ENCODE measurements around the gene ARID2. TPM values are rescaled to one million over a fixed set of nuclear protein-coding genes. Genes with fewer than 3 reads are reported as not detected.

The ARID2 gene
- total RNA-seq, 4 donors from 2014 or later: 10.5 to 25.0 (median 11.7) TPM

DNA sequence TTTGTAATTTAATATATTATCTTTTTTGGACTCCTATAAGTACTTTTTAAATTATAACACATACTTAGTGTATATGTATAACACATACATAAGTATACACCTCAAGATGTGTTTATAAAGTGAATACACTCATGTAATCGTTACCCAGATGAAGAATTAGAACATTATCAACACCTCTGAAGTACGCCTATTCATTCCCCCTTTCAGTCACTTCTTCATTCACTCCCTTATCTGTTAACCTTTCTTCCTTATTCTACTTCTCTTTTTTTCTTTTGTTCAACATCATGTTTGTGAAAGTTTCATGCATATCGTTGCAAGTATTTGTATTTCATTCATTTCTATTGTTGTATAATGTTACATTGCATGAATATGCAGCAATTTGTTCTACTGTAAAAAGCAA lies 98.5 kb downstream of the ARID2 start:
- DNase-seq (no peak), ATAC-seq (no peak)
- no peak overlapping the region for H3K4me3 ChIP-seq
- H3K9me3 ChIP-seq: no peaks in the 10 kb centered on the region
- intact Hi-C loops (cut with DNase I; ENCODE audit: low total_unique reads): no loop called here
- no peaks in the 10 kb centered on the region for H3K27me3 ChIP-seq
- peaks cover 0 to 15% of the 10 kb centered on the region in 2 donors for H3K36me3 ChIP-seq
- H3K4me1 ChIP-seq: no peaks in the 10 kb centered on the region
- in situ Hi-C loops (cut with MboI; ENCODE audit: low sequenced_read_pairs in 4 of 4): no loop called here
- H3K27ac ChIP-seq: no peak overlapping the region
- TF ChIP-seq, protein P1, sequence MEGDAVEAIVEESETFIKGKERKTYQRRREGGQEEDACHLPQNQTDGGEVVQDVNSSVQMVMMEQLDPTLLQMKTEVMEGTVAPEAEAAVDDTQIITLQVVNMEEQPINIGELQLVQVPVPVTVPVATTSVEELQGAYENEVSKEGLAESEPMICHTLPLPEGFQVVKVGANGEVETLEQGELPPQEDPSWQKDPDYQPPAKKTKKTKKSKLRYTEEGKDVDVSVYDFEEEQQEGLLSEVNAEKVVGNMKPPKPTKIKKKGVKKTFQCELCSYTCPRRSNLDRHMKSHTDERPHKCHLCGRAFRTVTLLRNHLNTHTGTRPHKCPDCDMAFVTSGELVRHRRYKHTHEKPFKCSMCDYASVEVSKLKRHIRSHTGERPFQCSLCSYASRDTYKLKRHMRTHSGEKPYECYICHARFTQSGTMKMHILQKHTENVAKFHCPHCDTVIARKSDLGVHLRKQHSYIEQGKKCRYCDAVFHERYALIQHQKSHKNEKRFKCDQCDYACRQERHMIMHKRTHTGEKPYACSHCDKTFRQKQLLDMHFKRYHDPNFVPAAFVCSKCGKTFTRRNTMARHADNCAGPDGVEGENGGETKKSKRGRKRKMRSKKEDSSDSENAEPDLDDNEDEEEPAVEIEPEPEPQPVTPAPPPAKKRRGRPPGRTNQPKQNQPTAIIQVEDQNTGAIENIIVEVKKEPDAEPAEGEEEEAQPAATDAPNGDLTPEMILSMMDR (IDR thresholded peaks at IDR 0.05 in 4 of 5, conservative IDR thresholded peaks at IDR 0.05 in 1 of 5): no peak
- no peak for TF ChIP-seq POLR2A (IDR thresholded peaks at IDR 0.05)

DNA sequence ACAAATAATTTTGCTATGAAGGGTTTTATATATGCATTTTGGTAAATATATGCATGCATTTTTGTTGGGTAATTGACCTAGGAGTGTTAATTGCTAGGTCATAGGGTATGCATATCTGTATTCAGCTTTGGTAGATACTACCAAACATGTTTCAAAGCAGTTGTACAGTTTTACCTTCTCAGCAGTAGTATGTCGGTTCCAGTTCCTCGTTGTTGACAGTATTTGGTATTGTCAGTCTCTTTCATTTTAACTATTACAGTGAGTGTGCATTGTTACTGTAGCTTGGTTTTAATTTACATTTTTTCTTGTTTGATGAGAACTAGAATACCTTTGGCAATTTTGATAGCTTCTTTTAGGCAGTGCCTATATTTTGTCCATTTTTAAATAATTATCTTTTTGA lies 98.9 kb downstream of the ARID2 start:
- intact Hi-C loops (cut with DNase I; ENCODE audit: low total_unique reads): no loop called here
- TF ChIP-seq POLR2A (IDR thresholded peaks at IDR 0.05): no peak
- TF ChIP-seq, protein P1 (IDR thresholded peaks at IDR 0.05 in 4 of 5, conservative IDR thresholded peaks at IDR 0.05 in 1 of 5): no peak

DNA sequence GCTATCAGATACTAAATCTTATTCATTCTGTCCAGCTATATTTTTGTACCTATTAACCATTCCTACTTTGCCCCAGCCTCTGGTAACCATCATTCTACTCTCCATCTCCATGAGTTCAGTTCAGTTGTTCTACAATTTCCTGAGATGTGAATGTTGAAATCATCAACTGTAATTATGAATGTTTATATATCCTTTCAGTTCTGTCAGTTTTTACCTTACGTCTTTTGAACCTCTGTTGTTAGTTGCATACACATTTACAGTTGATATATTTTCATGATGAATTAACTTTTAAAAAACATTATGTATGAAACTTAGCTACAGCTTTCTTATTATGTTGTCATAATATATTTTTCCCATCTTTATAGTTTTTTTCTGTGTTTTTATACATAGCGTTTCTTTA lies 102.1 kb downstream of the ARID2 start:
- H3K27ac ChIP-seq: no peak overlapping the region
- TF ChIP-seq, protein P1 (IDR thresholded peaks at IDR 0.05 in 4 of 5, conservative IDR thresholded peaks at IDR 0.05 in 1 of 5): no peak
- no peak for TF ChIP-seq POLR2A (IDR thresholded peaks at IDR 0.05)
- DNase-seq (no peak), ATAC-seq (no peak)
- no peaks in the 10 kb centered on the region for H3K9me3 ChIP-seq
- in situ Hi-C loops (cut with MboI; ENCODE audit: low sequenced_read_pairs in 4 of 4) (no loop called here), intact Hi-C loops (cut with DNase I; ENCODE audit: low total_unique reads) (no loop called here)
- H3K36me3 ChIP-seq: peaks cover 0 to 6% of the 10 kb centered on the region in 2 donors
- no peak overlapping the region for H3K4me3 ChIP-seq
- no peaks in the 10 kb centered on the region for H3K27me3 ChIP-seq
- no peaks in the 10 kb centered on the region for H3K4me1 ChIP-seq

More for the DNA sequence above, 98.9 kb downstream of the ARID2 start:
- H3K27ac ChIP-seq: no peak overlapping the region
- no peak overlapping the region for H3K4me3 ChIP-seq
- peaks cover 0 to 11% of the 10 kb centered on the region in 2 donors for H3K36me3 ChIP-seq
- DNase-seq: no peak
- no peaks in the 10 kb centered on the region for H3K27me3 ChIP-seq
- no peaks in the 10 kb centered on the region for H3K4me1 ChIP-seq
- no peaks in the 10 kb centered on the region for H3K9me3 ChIP-seq
- no peak for ATAC-seq
- in situ Hi-C loops (cut with MboI; ENCODE audit: low sequenced_read_pairs in 4 of 4): no loop called here

DNA sequence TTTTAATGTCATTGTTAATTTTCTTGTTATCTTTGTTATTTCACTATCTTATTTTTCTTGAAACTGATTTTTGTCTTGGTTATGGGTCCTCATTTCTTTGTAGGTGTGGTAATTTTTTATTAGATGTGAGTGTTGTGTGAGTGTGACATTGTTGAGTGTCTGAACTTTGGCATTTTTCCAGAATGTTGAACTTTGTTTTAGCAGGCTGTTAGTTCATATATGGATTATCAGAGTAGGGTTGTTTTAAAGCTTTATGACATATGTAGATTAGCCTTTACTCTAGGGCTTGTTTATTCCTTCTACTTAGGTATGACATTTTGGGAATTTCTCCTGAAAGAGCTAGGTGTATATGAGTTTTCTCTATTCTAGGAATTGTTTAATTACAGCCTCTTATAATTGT lies 103.9 kb downstream of the ARID2 start:
- DNase-seq: no peak
- ATAC-seq: no peak
- intact Hi-C loops (cut with DNase I; ENCODE audit: low total_unique reads): no loop called here
- no peak for TF ChIP-seq POLR2A (IDR thresholded peaks at IDR 0.05)
- TF ChIP-seq, protein P1 (IDR thresholded peaks at IDR 0.05 in 4 of 5, conservative IDR thresholded peaks at IDR 0.05 in 1 of 5): no peak
- H3K9me3 ChIP-seq: no peaks in the 10 kb centered on the region
- in situ Hi-C loops (cut with MboI; ENCODE audit: low sequenced_read_pairs in 4 of 4): no loop called here
- H3K27me3 ChIP-seq: no peaks in the 10 kb centered on the region
- peaks cover 0 to 21% of the 10 kb centered on the region in 2 donors for H3K36me3 ChIP-seq
- H3K27ac ChIP-seq: no peak overlapping the region
- no peak overlapping the region for H3K4me3 ChIP-seq
- H3K4me1 ChIP-seq: no peaks in the 10 kb centered on the region

DNA sequence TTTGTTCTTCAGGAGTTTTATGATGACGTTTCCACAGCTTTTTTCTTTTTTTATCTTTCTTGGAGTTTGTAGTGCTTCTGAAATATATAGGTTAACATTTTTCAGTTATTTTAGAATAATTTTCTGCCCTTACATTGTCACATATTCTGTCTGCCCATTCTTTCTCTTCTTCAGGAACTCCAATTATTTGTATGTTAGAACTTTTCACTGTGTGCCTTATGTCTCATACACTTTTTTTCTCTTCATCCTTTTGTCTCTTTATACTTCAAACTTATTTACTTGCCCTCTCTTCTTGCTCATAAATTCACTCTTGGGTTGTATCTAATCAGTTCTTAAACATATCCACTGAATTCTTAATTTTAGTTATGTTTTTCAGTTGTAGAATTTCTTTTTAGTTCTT lies 105.3 kb downstream of the ARID2 start:
- Histone ChIP-seq H3K4me3 (no peak overlapping the region), H3K4me1 (no peaks in the 10 kb centered on the region), H3K27ac (no peak overlapping the region), H3K9me3 (no peaks in the 10 kb centered on the region), H3K27me3 (no peaks in the 10 kb centered on the region), H3K36me3 (peaks cover 0 to 30% of the 10 kb centered on the region in 2 donors)
- ATAC-seq: no peak
- intact Hi-C loops (cut with DNase I; ENCODE audit: low total_unique reads) (no loop called here), in situ Hi-C loops (cut with MboI; ENCODE audit: low sequenced_read_pairs in 4 of 4) (no loop called here)
- DNase-seq: no peak
- TF ChIP-seq, protein P1 (IDR thresholded peaks at IDR 0.05 in 4 of 5, conservative IDR thresholded peaks at IDR 0.05 in 1 of 5): no peak
- no peak for TF ChIP-seq POLR2A (IDR thresholded peaks at IDR 0.05)

Measured in gastrocnemius medialis (tissue), 4 donors.